NCI-H748 (cell line): Measurements from ENCODE around the gene ICA1.
A peak's percentile ranks its signal among the peaks of the same experiment; 100 is the strongest.
"Not testable (repeated sequence)": the region's sequence is repeated elsewhere in the genome, so short reads cannot be mapped to it uniquely, and the experiment has no call there.

Experiments
- DNase-seq: peaks from one replicate; lab custom pipeline; 2025; ENCODE audit not compliant: unreplicated experiment; lab: John Stamatoyannopoulos, UW

The ICA1 gene

DNA sequence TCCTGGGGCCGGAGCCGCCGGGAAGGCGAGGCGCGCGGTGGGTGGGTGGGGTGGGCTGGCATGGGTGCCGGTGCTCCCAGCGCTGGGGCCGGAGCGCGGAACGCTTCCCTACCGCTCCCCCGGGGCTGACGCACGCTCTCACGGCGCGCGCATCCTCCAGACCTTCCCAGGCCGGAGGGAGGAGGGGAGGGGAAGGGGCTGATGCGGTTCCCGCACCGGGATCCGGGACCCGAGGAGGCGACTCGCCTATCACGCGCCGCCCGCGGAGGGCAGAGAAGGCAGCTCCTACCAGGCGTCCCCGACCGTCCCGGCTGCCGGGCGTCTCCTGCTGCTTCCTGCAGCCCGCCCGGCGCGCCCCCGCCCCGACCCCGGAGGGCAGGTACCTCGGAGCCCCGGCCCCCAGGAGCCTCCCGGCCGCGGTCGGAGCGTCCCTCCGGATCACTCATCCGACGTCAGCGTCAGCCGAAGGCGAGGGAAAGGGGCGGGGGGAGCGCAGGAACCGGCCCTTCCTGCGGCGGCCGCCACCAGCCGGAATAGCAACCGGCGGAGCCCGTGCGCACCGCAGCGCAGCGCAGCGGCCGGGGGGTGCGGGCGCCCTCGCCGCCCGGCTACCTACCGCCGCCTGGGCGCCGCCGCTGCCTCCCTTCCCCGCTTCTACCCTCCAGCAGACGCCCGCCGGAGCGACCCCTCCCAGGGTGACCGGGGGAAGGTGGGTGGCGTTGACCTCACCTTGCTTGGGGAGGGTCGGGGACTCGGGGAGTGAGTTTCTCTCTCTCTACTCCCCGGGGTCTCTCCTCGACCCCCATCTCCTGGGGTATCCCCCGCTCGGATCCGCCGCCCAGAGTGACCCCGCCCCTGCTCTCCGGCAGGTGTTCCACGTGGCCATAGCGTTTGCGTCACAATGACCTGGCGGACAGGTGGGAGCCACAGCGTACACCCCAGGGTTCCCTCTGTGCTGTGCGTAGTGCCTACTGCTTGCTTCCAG is at the start of gene ICA1:
TSS of gene ICA1 (minus strand) at position 457 of the 985 bp plus-strand sequence. CDS start 26,241 bp downstream, outside the sequence.
- peak; percentile 96 for DNase-seq

DNA sequence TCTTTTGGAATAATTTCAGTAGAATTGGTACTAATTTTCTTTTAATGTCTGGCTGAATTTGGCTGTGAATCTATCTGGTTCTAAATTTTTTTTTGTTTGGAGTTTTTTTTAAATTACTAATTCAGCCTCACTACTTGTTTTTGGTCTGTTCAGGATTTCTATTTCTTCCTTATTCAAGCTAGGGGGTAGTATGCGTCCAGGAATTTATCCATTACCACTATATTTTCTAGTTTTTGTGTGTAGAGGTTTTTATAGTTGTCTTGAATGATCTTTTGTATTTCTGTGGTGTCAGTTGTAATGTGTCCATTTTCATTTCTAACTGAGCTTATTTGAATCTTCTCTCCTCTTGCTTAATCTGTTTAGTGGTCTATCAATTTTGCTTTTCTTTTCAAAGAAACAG is 48.9 kb upstream of the ICA1 start:
- DNase-seq = no peak

DNA sequence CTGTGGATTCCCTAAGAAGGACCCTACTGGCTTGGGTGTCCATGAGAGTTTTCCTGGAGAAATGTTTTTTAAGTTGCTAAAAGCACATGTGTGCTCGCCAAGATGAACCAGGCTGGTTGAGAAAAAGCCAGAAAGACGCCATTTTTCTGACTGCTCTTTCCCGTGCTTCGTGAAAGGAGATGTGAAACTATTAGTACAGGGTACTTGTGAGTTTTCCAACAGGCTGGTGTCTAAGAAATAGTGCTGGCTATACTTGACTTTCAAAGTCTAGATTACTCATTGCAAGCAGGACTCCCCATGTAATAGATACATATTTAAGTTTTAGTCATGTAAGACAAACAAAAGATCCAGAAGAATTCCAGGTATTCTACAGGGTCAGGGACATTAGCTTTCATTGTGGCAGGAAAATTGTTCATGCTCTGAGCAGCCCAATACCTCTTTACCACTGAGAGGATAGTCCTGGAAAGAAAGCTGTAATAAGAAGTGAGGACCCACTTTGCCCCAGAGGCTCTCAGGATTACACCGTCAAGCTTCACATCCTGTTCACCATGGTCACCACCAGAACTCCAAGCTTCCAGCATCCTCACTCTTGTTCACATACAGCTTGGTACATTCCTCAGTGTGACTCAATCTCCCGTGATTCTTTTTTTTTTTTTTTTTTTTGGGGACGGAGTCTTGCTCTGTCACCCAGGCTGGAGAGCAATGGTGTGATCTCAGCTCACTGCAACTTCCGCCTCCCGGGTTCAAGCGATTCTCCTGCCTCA is 43.8 kb upstream of the ICA1 start:
- DNase-seq = no peak

DNA sequence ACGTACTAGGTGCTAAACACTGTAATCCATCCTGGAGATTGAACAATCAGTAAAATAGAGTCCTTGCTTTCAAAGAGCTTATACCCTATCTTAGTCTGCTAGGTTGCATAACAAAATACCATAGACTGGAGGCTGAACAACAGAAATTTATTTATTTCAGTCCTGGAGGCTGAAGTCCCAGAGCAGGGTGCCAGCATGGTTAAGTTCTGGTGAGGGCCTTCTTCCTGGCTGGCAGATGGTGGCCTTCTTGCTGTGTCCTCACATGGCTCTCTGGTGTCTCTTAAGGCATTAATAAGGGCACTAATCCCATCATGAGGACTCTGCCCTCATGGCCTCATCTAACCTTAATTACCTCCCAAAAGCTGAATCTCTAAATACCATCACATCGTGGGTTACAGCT is 43.1 kb upstream of the ICA1 start:
- DNase-seq = no peak

DNA sequence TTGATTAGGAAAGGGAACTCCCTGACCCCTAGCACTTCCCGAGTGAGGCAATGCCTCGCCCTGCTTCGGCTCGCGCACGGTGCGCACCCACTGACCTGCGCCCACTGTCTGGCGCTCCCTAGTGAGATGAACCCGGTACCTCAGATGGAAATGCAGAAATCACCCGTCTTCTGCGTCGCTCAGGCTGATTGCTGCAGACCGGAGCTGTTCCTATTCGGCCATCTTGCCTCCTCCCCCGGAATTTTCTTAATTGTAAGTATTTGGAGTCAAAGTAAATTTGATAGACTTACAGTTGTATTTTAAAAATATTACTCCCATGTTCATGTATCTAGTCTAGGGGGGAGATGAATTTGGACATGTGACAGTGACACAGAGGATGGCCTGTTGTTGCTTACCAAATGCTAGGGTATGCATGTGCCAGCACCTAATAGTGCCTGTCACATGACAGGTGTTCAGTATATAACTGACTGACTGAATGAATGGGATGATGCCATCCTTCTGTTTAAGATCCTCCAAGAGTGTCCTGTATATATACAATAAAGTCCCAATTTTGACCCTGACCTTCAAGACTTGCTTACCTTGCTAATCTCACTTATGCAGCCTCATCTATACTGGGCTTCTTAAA is 42.0 kb upstream of the ICA1 start:
- DNase-seq = no peak

DNA sequence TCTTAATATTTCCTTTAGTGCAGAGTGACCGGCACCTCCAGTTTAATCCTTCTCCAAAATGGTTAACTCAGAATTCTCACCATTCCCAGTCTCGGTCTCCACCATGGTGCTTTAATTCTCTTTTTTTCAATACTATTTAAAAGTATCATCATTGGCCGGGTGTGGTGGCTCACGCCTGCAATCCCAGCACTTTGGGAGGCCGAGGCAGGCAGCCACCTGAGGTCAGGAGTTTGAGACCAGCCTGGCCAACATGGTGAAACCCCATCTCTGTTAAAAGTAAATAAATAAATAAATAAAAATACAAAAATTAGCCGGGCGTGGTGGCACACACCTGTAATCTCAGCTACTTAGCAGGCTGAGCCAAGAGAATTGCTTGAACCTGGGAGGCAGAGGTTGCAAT is 35.1 kb upstream of the ICA1 start:
- not testable (repeated sequence) for DNase-seq

DNA sequence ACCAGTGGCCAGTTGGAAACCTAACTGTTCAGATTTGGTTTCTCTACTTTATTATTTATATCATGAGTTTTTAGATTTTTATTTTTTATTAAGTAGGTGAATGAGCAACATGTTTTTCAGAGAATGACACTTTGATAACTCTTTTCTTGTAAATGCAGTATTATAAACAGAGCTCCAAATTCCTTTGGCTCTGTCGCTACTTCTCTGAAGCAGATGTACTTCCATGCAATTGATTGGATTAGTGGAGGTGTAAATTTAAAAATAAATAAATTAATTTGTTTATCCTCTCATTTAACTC is 34.3 kb upstream of the ICA1 start:
- DNase-seq = no peak

DNA sequence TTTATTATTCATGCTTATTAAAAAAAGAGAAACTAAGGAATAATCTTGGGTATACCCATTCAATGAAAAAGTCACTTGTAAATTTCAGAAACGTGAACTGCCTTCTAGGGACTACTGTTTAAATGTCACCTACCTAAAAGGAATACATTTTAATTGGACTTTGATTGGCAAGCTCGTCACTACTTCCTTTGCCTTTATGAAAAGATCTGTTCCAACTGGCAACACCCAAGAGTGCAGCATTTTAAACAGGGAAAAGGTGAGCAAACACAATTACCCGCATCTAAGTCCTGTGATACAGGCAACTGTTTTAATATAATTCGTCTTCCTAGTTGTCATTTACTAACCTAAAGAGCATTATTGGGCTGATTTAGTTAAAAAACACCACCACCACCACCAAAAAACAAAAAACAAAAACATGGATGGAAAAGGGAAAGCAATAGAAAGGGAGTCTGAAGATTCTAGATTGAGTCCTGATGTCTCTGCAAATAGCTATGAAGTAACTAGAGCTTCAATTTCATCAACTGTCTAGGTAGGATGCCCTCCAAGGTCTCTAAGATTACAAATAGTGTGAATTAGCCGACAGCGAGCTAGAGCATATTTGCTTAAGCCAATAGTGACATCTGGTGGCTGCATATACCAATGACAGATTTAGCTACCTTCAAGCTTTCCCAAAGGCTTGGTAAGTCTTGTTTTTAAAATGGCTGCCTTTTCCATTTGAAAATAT is 33.8 kb upstream of the ICA1 start:
- DNase-seq = peak; percentile 97

DNA sequence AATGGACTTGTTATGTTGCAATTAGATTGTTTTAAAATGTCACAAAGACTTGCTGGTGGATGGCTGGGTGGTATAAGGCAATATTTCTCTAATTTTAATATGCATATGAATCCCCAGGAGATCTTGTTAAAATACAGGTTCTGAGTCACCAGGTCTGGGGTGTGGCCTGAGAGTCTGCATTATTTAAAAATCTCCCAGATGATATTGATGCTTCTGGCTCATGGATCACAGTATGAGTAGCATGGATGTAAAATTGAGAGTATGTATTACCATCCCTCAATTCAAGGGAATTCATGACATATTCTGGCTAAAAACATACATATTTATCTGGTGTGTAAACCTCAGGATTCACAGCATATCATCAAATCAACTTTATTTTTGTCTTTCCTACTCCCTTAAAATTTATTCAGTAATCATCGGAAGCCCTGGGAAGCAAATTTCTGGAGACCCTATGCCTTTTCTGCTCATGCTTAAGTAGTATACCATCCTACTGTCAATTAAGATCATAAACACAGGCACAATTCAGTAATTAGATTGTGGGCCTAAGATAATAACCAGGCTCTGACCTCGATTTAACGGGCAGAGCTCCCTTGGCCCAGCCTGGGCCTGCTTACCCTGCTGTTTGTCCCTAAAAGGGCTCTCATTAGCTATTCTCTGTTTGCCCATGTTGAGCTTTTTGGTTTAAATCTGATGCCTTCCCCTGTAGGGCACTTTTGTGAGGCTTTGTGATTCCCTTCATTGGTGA is 29.6 kb upstream of the ICA1 start:
- DNase-seq = peak; percentile 67

DNA sequence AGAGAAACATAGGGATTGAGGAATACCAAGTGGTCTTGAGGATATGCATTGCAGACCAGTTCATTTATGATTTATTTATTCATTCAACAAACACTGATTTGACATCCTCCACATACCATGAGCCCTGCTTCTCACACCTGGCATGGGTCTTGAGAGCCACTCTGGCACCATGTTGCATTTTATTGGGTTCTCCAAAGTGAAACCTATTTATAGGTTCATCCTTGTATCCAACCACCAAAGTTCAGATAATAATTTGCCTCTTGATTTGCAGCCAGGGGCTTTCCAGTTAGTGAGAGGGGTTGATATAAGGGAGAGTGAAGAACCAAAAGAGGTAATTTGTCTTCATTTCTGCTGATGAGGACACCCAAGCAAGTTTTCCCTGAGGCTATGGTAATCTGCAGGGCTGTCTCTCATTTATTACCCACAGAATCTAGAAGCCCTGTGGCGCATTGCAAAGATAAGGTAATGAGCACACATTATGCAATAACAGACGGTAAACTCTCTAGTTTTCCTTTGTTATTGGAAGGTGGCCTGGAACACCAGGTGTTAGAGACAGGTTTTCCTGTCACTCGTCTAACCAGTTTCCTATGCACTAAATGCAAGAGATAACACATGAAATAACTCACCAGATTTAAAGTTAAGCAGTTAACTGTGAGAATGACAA is 28.8 kb upstream of the ICA1 start:
- DNase-seq = peak; percentile 98

DNA sequence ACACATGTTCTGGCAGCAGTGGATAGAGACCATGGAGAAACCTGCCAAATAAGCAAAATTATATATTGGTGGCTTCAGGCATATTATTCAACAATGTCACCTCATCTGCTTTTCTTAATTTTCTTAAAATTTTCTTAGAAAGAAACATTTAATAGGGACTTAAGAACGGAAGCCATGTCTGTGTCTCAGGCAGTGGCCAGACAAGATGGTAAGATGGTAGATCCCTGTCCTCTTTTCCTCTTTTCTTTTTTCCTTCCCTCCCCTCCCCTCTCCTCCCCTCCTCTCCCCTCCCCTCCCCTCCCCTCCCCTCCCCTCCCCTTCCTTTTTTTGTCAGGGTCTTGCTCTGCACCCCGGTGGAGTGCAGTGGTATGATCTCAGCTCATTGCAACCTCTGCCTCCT is 24.2 kb upstream of the ICA1 start:
- no peak for DNase-seq

DNA sequence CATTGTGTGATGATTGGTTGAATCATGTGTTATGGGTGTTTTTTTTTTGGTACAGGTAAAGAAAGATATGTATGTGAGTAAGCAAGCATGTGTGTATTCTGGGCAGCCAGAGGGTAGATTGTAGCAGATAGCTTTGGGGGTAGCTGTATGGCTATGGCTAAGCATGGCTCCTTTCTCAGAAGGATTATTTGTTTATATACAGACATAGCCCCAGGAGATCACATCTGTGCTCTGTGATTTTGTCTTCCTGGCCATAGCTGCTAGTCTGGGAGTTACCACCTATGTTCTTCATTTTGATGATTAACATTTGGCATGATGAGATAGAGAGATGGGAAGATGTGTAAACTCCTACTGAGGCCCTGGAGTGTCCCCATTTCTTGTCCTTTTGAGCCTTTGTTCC is 23.2 kb upstream of the ICA1 start:
- DNase-seq = no peak

DNA sequence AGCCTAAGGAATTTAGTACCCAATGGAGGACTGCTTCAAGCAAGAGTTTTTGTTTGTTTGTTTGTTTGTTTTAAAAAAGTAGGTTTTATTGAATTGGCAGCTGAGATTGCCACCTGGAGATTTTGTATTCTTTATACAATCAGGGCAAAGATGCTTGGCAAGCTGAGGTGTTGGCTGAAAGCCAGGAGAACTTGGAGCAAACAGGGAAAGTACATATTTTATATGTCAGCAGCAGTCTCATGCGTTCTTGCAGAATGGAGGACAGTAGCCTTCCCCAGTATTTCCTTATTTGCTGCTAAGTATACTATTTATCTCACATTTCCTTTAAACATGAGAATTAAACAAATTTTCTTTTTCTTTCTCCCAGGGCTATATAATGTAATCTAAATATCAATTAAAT is 22.6 kb upstream of the ICA1 start:
- DNase-seq = peak; percentile 28

DNA sequence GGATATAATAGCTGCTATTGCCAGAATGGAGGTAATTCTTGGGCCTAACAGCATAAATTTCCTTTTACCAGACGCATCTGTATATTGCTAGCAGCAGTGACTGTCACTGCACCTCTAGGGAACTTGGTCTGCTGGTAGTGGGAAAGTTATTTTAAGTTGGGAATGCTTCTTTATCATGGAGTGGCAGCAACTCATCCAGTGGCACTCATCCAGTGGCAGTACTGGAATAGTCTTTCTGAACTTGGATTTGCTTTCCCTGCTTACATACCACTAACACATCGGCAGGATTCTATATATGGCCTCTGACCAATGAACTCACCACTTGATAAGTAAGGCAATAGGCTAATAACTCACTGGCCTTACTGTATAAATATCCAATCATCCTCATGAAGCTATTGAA is 22.0 kb upstream of the ICA1 start:
- DNase-seq = no peak

DNA sequence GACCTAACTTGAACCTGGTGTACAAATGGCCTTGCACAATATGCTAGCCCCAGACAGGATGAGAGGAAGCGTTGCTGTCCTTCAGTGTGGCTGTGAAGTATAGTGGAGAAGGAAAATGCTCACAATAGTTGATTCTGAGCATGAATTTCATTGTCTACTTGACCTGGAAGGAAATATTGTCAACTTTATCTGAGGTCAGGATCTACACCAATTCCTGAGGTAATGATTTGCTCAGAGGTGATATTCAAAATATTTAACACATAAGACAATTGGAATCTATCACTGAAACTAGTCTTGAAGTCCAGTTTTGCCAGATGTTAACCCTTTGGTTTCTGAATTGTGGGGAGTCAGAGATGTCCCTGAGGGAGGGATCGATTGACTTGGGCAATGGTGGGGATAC is 20.9 kb upstream of the ICA1 start:
- DNase-seq = no peak

DNA sequence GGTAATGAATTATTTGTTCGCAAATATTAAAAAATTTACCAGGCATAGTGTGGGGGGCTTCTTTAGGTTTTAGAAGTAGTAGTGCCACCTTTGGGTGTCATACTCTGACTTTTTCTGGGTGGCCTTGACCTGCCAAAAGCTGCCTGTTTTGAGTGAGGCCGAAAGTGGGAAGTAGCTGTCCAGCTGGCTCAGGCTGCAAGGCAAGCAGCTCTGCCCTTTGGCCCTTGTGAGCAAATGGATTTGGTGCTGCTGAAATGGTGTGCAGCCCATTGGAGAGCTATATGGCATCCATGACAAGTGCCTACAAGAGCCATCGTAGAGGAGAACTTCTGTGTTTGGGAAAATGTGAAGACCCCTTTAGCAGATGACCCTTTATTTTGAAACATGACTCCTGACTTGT is 20.2 kb upstream of the ICA1 start:
- DNase-seq = no peak

DNA sequence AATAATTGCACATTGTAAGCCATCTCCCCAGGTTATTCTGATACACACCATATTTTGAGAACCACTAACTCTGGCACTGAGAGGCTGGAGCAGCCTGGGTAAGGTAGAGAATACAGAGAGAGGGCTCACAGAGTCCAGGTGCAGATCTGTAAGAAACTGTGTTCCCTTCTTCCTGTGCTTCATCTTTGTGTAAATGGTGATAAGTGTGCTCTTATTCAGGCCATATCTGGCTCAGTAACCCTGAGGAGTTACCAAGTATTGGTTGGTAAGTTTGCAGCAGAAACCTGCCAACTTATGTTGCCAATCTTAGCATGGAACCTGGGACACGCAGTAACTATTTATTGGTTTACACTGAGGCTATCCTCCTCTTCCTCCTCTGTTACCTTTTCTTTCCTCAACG is 16.2 kb upstream of the ICA1 start:
- peak; percentile 30 for DNase-seq

DNA sequence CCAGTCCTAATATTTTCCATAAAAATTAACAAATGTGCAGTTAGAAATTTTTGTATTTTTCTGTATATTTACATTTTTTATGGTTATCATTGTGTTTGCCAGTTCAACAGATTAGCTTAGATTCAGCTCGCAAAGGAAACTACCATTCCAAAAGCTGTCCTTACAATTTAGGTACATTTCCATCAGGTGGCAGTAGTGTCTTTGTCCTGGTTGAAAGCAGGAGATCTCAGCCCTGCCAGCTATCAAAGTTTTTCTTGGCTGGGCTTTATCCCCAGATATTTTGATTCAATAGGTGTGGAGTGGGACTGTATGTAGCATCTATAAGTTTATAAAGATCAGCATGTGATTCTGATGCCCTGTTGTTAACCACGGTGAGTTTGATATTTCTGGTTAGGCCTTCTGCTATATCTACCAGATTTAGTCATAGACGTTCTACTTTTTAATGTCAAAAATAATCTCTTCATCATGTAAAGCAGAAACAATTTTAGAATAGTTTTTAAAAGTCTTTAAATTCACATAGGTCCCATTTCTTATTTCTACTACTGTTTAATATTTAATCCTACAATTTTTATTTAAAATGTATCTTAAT is 15.5 kb upstream of the ICA1 start:
- peak; percentile 87 for DNase-seq

DNA sequence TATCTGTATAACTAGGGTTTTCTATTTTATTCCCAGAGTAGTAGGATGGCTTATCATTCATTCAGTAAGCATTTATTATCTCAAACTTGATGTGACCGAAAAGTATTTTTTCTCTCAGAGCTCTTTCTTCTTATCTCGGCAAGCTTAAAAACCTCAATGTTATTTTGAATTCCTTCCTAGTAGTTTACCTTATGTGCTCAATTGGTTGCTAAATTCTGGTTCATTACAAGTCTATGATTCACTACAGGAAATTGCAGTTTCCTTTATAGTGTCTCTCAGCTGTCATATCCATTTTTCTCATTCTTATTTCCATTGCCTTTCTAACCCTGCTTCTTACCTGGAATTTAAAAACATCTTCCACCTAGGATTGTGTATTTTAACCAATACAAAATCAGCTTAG is 12.6 kb upstream of the ICA1 start:
- no peak for DNase-seq

DNA sequence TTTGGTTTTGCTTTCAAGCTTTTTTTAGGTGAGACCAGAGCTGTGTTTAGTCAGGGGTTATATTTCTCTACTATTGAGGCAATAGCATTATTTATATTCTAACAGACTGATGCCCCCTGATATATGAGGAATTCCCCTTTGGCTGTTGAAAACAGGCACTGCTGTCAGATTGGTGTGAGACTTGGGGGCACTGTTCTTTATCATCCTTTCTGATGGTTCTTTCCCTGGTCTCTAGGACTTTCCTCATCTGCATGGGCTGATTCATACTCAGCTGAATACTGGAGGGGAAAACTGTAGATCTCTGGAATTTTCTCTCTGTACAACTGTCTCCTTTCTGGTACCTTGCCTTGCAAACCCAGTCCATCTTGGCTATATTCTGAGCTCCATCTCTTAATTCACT is 10.0 kb upstream of the ICA1 start:
- DNase-seq = no peak
